Activated CD8-positive, alpha-beta memory T cell treated with anti-CD3 and anti-CD28 coated beads, Interleukin-2, amount 50 U/mL, for 4 hours (primary cell): ENCODE measurements around the gene ZNF507.
A peak's percentile ranks its signal among the peaks of the same experiment; 100 is the strongest.

Experiments used
- DNase-seq: peaks from one replicate; pipeline ENCODE4 v3.0.0-alpha.2; 2020

Gene ZNF507

GRCh38 chr19:32339988-32340874 is 5.2 kb upstream of the ZNF507 start:
- DNase-seq = peak; percentile 47

DNA sequence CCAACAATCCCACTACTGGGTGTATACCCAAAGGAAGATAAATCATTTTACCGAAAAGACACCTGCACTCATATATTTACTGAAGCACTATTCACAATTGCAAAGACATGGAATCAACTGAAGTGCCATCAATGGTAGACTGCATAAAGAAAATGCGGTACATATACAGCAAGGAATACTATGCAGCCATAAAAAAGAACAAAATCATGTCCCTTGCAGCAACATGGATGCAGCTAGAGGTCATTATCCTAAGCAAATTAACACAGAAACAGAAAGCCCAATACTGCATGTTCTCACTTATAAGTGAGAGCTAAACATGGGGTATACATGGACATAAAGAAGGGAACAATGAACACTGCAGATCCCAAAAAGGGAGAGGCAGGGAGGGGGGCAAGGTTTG is 2.7 kb upstream of the ZNF507 start:
- DNase-seq = no peak

- DNase-seq = no peak
These were observed 1.7 kb upstream of the ZNF507 start for GRCh38 chr19:32343550-32344262.

DNA sequence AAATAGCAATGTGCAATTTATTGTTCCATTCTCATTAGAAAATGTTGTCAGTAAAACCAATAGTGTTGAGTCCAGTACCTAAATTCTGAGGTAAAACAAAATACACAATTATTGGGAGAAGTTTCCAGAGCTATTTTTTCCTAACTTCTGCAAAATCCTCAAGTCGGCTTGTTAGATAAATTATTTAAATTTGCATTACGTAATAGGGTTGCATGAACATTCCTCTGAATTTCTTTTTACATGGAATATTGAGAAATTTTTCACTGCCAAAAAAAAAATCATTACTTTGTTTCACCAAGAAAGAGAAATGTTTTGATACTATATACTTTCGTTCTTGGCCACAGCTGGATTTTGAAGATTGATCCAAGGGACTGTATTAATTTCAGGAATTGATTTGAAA is 1.5 kb downstream of the ZNF507 start:
- no peak for DNase-seq

GRCh38 chr19:32347573-32347972 is 2.2 kb downstream of the ZNF507 start:
- DNase-seq = no peak

GRCh38 chr19:32349051-32349450 is 3.6 kb downstream of the ZNF507 start:
- no peak for DNase-seq

- no peak for DNase-seq
These were observed 4.5 kb downstream of the ZNF507 start for GRCh38 chr19:32349724-32350470.

GRCh38 chr19:32350471-32350865 is 5.1 kb downstream of the ZNF507 start:
- no peak for DNase-seq

- no peak for DNase-seq
These were observed 5.6 kb downstream of the ZNF507 start for GRCh38 chr19:32350987-32351348.

GRCh38 chr19:32352241-32352630 is 6.8 kb downstream of the ZNF507 start:
- no peak for DNase-seq

GRCh38 chr19:32354345-32354744 is 8.9 kb downstream of the ZNF507 start:
- no peak for DNase-seq

GRCh38 chr19:32355309-32355708 is 9.9 kb downstream of the ZNF507 start:
- no peak for DNase-seq

DNA sequence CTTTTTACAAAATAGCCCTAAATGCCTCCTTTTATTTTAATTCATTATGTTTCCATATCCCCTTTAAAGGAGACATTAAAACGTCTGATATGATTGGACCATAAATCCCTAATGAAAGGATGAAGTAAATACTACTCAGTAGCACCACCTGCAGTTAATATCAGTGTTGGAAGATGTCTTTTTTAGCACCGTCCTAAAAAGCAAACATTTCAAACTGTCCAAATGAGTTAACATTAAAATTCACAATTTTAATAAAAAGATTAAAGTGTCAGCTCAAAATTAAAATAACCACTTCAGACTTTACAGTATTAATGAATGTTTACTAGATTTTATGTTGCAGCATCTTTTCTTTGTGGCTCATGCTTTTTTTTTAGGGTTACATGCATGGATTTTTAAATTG is 12.3 kb downstream of the ZNF507 start:
- no peak for DNase-seq

GRCh38 chr19:32358321-32358720 is 12.9 kb downstream of the ZNF507 start:
- DNase-seq = no peak

GRCh38 chr19:32359581-32359980 is 14.2 kb downstream of the ZNF507 start:
- DNase-seq = no peak

- no peak for DNase-seq
These were observed 16.3 kb downstream of the ZNF507 start for GRCh38 chr19:32361574-32362317.

GRCh38 chr19:32362318-32362691 is 16.9 kb downstream of the ZNF507 start:
- DNase-seq = no peak

DNA sequence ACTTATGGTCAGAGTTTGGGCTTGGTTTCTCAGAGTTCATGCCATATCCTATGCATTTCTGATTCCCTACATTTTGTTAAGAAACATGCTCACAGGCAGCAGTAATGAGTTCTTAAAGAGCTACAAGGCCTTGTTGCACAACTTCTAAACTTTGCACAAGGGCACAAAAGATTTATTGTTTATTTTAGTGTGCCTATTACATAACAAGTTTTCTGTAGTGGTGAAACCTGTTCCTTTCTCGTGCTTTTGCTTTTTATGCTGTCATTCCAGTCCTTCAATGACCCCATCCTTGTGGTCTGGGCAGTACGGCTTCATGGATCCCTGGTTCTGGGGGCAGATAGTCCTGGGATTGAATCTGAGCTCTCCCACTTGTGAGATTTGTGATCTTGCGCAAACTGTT is 17.8 kb downstream of the ZNF507 start:
- no peak for DNase-seq

GRCh38 chr19:32363632-32364031 is 18.2 kb downstream of the ZNF507 start:
- no peak for DNase-seq

- DNase-seq = no peak
These were observed 18.6 kb downstream of the ZNF507 start for GRCh38 chr19:32364040-32364439.

DNA sequence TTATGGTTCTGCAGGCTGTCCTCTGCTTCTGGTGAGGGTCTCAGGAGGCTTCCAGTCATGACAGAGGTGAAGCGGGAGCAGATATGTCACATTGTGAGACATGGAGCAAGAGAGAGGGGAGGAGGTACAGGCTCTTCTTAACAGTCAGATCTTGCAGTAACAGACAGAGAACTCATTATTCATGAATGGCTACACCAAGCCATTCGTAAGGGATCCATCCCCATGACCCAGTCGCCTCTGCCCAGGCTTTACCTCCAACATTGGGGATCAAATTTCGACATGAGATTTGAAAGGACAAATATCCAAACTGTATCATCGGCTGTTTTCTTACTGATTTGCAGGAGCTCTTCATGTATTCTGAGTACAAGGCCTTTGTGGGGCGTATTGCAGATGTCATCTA is 21.7 kb downstream of the ZNF507 start:
- no peak for DNase-seq

DNA sequence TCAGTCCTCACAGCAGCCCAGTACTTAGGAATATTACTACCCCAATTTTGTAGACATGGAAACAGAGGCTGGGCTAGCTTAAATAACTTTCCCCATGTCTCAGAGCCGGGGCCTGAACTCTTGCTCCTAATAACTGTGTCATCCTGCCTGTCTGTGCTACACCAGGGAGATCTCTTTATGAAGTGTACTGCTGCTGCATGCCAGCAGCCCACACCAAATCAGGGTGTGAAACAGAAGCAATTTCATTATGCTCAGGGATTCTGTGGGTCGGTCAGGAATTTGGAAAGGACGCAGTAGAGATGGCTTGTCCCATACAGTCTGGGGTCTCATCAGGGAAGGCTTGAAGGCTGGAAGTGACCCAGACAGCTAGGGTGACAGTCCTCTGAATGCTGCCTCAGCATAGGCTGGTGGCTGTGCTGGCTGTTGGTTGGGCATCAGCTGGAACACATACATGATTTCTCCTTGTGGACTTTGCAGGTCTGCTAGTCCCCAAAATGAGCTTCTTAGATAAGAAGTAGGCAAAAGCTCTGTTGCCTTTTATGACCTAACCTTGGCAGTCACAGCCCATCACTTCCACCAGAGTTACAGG is 22.6 kb downstream of the ZNF507 start:
- no peak for DNase-seq

- no peak for DNase-seq
These were observed 23.4 kb downstream of the ZNF507 start for GRCh38 chr19:32368787-32369186.
